DND-41 (cell line): Measurements from ENCODE around the gene ARL8B.

Experiments
- ATAC-seq: fragments of 200-7000 bp; cut with Tn5 transposase; 3 replicates; pipeline ENCODE4 v1.9.1; 2021; ENCODE audit warnings: low read depth; ENCODE audit not compliant: insufficient read depth
- DNase-seq: peaks from one replicate; pipeline ENCODE4 v3.0.0-alpha.2; 2020
- H2AFZ ChIP-seq: 2 replicates; pipeline ENCODE4 v1.6.0; 2012; ENCODE audit warnings: low read depth, low read length
- H3K27ac ChIP-seq: 2 replicates; pipeline ENCODE4 v1.5.1; 2012; ENCODE audit warnings: low read length, inconsistent platforms
- H3K27me3 ChIP-seq: fragments of 200-600 bp; sonication (generic); 2 replicates; pipeline ENCODE4 v1.6.0; 2012; ENCODE audit warnings: low read length, mild to moderate bottlenecking, inconsistent platforms; ENCODE audit not compliant: insufficient read depth, poor library complexity
- H3K36me3 ChIP-seq: 2 replicates; pipeline ENCODE4 v1.5.1; 2012; ENCODE audit warnings: low read length, inconsistent platforms; ENCODE audit not compliant: insufficient read depth
- H3K4me1 ChIP-seq: 2 replicates; pipeline ENCODE4 v1.5.1; 2012; ENCODE audit warnings: mild to moderate bottlenecking, low read length; ENCODE audit not compliant: insufficient read depth
- H3K4me2 ChIP-seq: 2 replicates; pipeline ENCODE4 v1.6.0; 2012; ENCODE audit warnings: mild to moderate bottlenecking, moderate library complexity, low read length, inconsistent platforms; ENCODE audit not compliant: insufficient read depth
- H3K4me3 ChIP-seq, 2 experiments: fragments of 200-600 bp in 1 of 2; shearing (Covaris generic) in 1 of 2; 2 replicates each; pipeline ENCODE4 v1.5.1; 2012 to 2016; ENCODE audit warnings: inconsistent platforms in 2 of 2, low read length in 2 of 2, mild to moderate bottlenecking in 2 of 2, low read depth in 1 of 2, moderate library complexity in 1 of 2
- H3K79me2 ChIP-seq: 2 replicates; pipeline ENCODE4 v1.6.0; 2012; ENCODE audit warnings: low read length, inconsistent platforms; ENCODE audit not compliant: insufficient read depth
- H3K9ac ChIP-seq: 2 replicates; pipeline ENCODE4 v1.6.0; 2012; ENCODE audit warnings: low read depth, mild to moderate bottlenecking, inconsistent platforms, low read length, moderate library complexity
- H3K9me3 ChIP-seq: 2 replicates; pipeline ENCODE4 v1.5.1; 2012; ENCODE audit warnings: low read length, moderate library complexity, mild to moderate bottlenecking, inconsistent platforms; ENCODE audit not compliant: insufficient read depth, severe bottlenecking
- H4K20me1 ChIP-seq: 2 replicates; pipeline ENCODE4 v1.6.0; 2012; ENCODE audit warnings: low read length; ENCODE audit not compliant: insufficient read depth
- CTCF ChIP-seq: IDR thresholded peaks from 2 replicates; pipeline ENCODE4 v1.5.1; 2012; ENCODE audit warnings: borderline replicate concordance, low read length, moderate library complexity, mild to moderate bottlenecking; ENCODE audit not compliant: poor library complexity, severe bottlenecking; ENCODE audit errors: extremely low read depth
- EZH2 ChIP-seq: IDR thresholded peaks from 3 replicates; pipeline ENCODE4 v1.6.1; 2012; ENCODE audit warnings: borderline replicate concordance, low read depth, mild to moderate bottlenecking, moderate library complexity, low read length, inconsistent platforms; ENCODE audit not compliant: severe bottlenecking

ARL8B gene

GRCh38 chr3:5136211-5136918 is 14.3 kb downstream of the ARL8B start:
- H3K27me3 ChIP-seq = no peaks in the 10 kb centered on the region
- peaks cover 40% of the 10 kb centered on the region; the same call in 1 of the 2 replicates for H4K20me1 ChIP-seq
- DNase-seq (peak; percentile 63), ATAC-seq (peak; percentile 96)
- peaks cover 40% of the 10 kb centered on the region for H3K4me1 ChIP-seq
- peak overlapping the region; percentile 44 for H3K4me2 ChIP-seq
- peaks cover 99% of the 10 kb centered on the region for H3K79me2 ChIP-seq
- no peaks in the 10 kb centered on the region for H3K9me3 ChIP-seq
- peaks cover 16% of the 10 kb centered on the region for H3K36me3 ChIP-seq
- H3K9ac ChIP-seq = peak overlapping the region; percentile 25; the same call in 1 of the 2 replicates
- TF ChIP-seq CTCF = peak; percentile 96
- TF ChIP-seq EZH2 = no peak
- H2AFZ ChIP-seq = no peak overlapping the region
- no peak overlapping the region for H3K4me3 ChIP-seq
- peak overlapping the region; percentile 78 for H3K27ac ChIP-seq

GRCh38 chr3:5136919-5137429 is 14.9 kb downstream of the ARL8B start:
- H3K9me3 ChIP-seq = no peaks in the 10 kb centered on the region
- H3K79me2 ChIP-seq = peaks cover 99% of the 10 kb centered on the region
- H3K4me1 ChIP-seq = peaks cover 40% of the 10 kb centered on the region
- H2AFZ ChIP-seq = no peak overlapping the region
- no peak for TF ChIP-seq CTCF
- no peak for TF ChIP-seq EZH2
- H3K4me3 ChIP-seq = peak overlapping the region in 1 of 2 experiments; percentile 5; a peak in 1 of 4 replicates
- peaks cover 22% of the 10 kb centered on the region for H3K36me3 ChIP-seq
- ATAC-seq (peak; percentile 39), DNase-seq (no peak)
- peak overlapping the region; percentile 44 for H3K4me2 ChIP-seq
- peaks cover 46% of the 10 kb centered on the region; the same call in 1 of the 2 replicates for H4K20me1 ChIP-seq
- H3K27me3 ChIP-seq = no peaks in the 10 kb centered on the region
- peak overlapping the region; percentile 78 for H3K27ac ChIP-seq
- H3K9ac ChIP-seq = peak overlapping the region; percentile 25; the same call in 1 of the 2 replicates

- peak overlapping the region; percentile 56 for H3K27ac ChIP-seq
- TF ChIP-seq CTCF = no peak
- peaks cover 33% of the 10 kb centered on the region for H3K4me1 ChIP-seq
- no peak overlapping the region for H2AFZ ChIP-seq
- H3K4me2 ChIP-seq = no peak overlapping the region
- H3K9me3 ChIP-seq = no peaks in the 10 kb centered on the region
- peaks cover 45% of the 10 kb centered on the region for H4K20me1 ChIP-seq
- H3K4me3 ChIP-seq = no peak overlapping the region
- no peak for DNase-seq
- H3K9ac ChIP-seq = no peak overlapping the region
- peaks cover 99% of the 10 kb centered on the region for H3K79me2 ChIP-seq
- ATAC-seq = no peak
- H3K36me3 ChIP-seq = peaks cover 27% of the 10 kb centered on the region
- no peaks in the 10 kb centered on the region for H3K27me3 ChIP-seq
Observed at GRCh38 chr3:5138214-5138981, 16.3 kb downstream of the ARL8B start.
